ENCODE measurements around the gene ACSL6. TPM values are rescaled to one million over a fixed set of nuclear protein-coding genes. Genes with fewer than 3 reads are reported as not detected.

The ACSL6 gene, protein sequence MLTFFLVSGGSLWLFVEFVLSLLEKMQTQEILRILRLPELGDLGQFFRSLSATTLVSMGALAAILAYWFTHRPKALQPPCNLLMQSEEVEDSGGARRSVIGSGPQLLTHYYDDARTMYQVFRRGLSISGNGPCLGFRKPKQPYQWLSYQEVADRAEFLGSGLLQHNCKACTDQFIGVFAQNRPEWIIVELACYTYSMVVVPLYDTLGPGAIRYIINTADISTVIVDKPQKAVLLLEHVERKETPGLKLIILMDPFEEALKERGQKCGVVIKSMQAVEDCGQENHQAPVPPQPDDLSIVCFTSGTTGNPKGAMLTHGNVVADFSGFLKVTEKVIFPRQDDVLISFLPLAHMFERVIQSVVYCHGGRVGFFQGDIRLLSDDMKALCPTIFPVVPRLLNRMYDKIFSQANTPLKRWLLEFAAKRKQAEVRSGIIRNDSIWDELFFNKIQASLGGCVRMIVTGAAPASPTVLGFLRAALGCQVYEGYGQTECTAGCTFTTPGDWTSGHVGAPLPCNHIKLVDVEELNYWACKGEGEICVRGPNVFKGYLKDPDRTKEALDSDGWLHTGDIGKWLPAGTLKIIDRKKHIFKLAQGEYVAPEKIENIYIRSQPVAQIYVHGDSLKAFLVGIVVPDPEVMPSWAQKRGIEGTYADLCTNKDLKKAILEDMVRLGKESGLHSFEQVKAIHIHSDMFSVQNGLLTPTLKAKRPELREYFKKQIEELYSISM
- total RNA-seq = under 0.01 and 1.0 TPM in 2 replicates

DNA sequence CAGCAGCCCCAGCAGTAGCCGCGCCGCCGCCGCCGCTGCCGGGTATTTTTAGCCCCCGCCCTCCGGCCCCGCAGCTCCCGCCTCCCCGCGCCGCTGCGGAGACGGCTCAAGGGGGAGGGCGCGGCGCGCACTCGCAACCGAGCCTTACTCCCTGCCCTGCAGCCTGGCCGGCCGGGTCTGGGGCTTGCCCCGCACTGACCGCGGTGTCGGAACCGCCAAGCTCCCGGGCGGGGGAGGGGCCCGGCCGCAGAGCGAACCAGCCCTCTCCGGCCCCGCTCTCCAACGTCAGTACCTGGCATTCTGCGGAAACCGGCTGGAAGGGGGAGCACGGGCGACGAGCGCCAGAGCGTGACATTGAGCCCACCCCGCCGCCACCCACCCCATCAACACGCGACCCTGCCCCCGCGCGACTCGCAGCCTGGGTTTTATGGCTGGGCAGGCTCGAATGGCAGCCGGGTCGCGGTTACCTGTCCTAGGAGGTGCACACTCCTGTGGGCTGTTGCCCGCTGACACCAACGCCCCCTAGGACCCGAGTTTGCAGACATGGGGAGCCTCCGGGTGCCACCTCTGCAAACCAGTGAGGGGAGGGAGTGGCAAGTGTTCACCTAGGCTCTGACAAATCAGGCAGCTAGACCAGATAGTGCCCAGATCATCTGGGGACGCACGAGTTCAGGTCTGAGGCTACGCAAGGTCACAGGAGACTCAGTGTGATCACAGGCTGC is at the start of gene ACSL6:
ACSL6 (minus strand) TSS at position 37 of the 722 bp plus-strand sequence. CDS start 105 bp downstream, outside the sequence.
- TF ChIP-seq CTCF (IDR thresholded peaks at IDR 0.05; ENCODE audit: insufficient read depth, low read length, poor library complexity, severe bottlenecking) = no peak
- Histone ChIP-seq H3K27me3 (ENCODE audit: control insufficient read depth, insufficient read depth, low read length) (peaks cover 41% of the 10 kb centered on the region), H3K36me3 (ENCODE audit: control insufficient read depth, insufficient read depth, low read length) (no peaks in the 10 kb centered on the region), H3K4me3 (ENCODE audit: low read depth, low read length) (peak within 1 kb of the TSS; percentile 35)
- DNase-seq (ENCODE audit: low read depth) = no peak

- no peak within 1 kb of the TSS for H3K4me3 ChIP-seq (ENCODE audit: low read depth, low read length)
- H3K27me3 ChIP-seq (ENCODE audit: control insufficient read depth, insufficient read depth, low read length) = no peaks in the 10 kb centered on the region
- TF ChIP-seq CTCF (IDR thresholded peaks at IDR 0.05; ENCODE audit: insufficient read depth, low read length, poor library complexity, severe bottlenecking) = no peak
- no peaks in the 10 kb centered on the region for H3K36me3 ChIP-seq (ENCODE audit: control insufficient read depth, insufficient read depth, low read length)
- DNase-seq (ENCODE audit: low read depth) = no peak
Measured at GRCh38 chr5:132060501-132061161, 49.2 kb upstream of the ACSL6 start, which contains the start of gene IL3. IL3 (plus strand) TSS chr5:132060655; CDS start chr5:132060707, 52 bp downstream.

GRCh38 chr5:132059696-132060500 is 48.4 kb upstream of the ACSL6 start:
- Histone ChIP-seq H3K27me3 (ENCODE audit: control insufficient read depth, insufficient read depth, low read length) (no peaks in the 10 kb centered on the region), H3K36me3 (ENCODE audit: control insufficient read depth, insufficient read depth, low read length) (no peaks in the 10 kb centered on the region), H3K4me3 (ENCODE audit: low read depth, low read length) (no peak overlapping the region)
- TF ChIP-seq CTCF (IDR thresholded peaks at IDR 0.05; ENCODE audit: insufficient read depth, low read length, poor library complexity, severe bottlenecking) = no peak
- DNase-seq (ENCODE audit: low read depth) = no peak

DNA sequence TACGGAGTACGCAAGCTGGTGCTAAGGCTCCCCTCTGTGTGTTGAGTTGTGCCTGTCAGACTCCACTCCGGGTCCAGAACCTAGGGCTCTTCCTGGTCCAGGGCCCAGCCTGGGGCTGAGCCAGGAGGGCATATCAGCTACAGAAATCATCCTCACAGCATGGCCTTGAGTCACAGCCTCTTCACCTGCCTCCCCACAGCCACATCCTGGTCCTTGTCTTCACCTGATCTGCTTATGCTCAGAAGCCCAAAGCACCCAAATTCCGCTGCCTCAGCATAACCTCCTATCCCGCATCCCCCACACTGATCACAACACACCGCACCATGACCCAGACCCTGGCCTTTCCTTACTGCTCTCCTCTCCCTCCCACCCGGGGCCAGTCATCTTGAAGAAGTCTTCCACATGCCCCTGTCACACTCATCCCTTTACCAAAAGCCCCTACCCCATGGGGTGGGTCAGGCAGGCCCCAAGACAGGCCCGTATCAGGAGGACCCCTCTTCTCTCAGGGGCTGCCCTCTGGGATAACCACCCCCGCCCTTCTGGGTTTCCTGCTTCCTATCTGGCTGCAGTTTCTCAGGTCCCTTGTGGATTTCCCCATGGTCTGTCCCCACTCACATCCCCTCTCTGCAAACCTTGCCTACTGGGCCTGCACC is 47.7 kb upstream of the ACSL6 start:
- no peak overlapping the region for H3K4me3 ChIP-seq (ENCODE audit: low read depth, low read length)
- H3K27me3 ChIP-seq (ENCODE audit: control insufficient read depth, insufficient read depth, low read length) = no peaks in the 10 kb centered on the region
- H3K36me3 ChIP-seq (ENCODE audit: control insufficient read depth, insufficient read depth, low read length) = no peaks in the 10 kb centered on the region
- no peak for DNase-seq (ENCODE audit: low read depth)
- TF ChIP-seq CTCF (IDR thresholded peaks at IDR 0.05; ENCODE audit: insufficient read depth, low read length, poor library complexity, severe bottlenecking) = no peak
